Natural killer cell (primary cell): ENCODE results near the gene C1QTNF12. TPM values are rescaled to one million over a fixed set of nuclear protein-coding genes. Genes with fewer than 3 reads are reported as not detected.

Experiments
- ATAC-seq, 3 donors: fragments of 150-1000 bp in 2 of 3; fragments of 200-7000 bp in 1 of 3; cut with Tn5 transposase; 1 replicate in 1 of 3; 2 replicates in 2 of 3; pipeline ENCODE4 v1.10.0; 2021; ENCODE audit warnings: mild to moderate bottlenecking in 2 of 3, moderate library complexity in 2 of 3
- DNase-seq, 2 donors: peaks; one replicate each; pipeline versions ENCODE4 v3.0.0 to v3.0.0-alpha.2; 2013 to 2021; ENCODE audit warnings: mixed read lengths in 1 of 2
- H3K27ac ChIP-seq: one replicate; pipeline ENCODE4 v1.5.1; 2013; ENCODE audit warnings: mild to moderate bottlenecking, low read length
- H3K27me3 ChIP-seq: one replicate; pipeline ENCODE4 v1.6.1; 2013; ENCODE audit warnings: low read length; ENCODE audit not compliant: control insufficient read depth, insufficient read depth
- H3K36me3 ChIP-seq: one replicate; pipeline ENCODE4 v1.6.1; 2013; ENCODE audit warnings: low read length; ENCODE audit not compliant: control insufficient read depth, insufficient read depth
- H3K4me1 ChIP-seq: one replicate; pipeline ENCODE4 v1.6.1; 2013; ENCODE audit warnings: low read length; ENCODE audit not compliant: control insufficient read depth, insufficient read depth
- H3K4me3 ChIP-seq: one replicate; pipeline ENCODE4 v1.5.1; 2013; ENCODE audit warnings: low read length
- H3K9me3 ChIP-seq: one replicate; pipeline ENCODE4 v1.6.1; 2013; ENCODE audit warnings: low read length; ENCODE audit not compliant: control insufficient read depth, insufficient read depth
- H3K27ac Mint-ChIP-seq, 2 donors: one replicate each; pipeline ENCODE4 v1.8.0; 2022; ENCODE audit warnings: mild to moderate bottlenecking in 2 of 2, mixed read lengths in 2 of 2, moderate library complexity in 1 of 2
- H3K27me3 Mint-ChIP-seq, 2 donors: one replicate each; pipeline ENCODE4 v1.8.0; 2022; ENCODE audit warnings: low read depth in 2 of 2, mixed read lengths in 2 of 2
- H3K36me3 Mint-ChIP-seq: one replicate; pipeline ENCODE4 v1.8.0; 2022; ENCODE audit warnings: mixed read lengths
- H3K4me1 Mint-ChIP-seq, 2 donors: one replicate each; pipeline ENCODE4 v1.8.0; 2022; ENCODE audit warnings: mixed read lengths in 2 of 2
- H3K4me3 Mint-ChIP-seq: one replicate; pipeline ENCODE4 v1.8.0; 2022; ENCODE audit warnings: mild to moderate bottlenecking, moderate library complexity, mixed read lengths
- H3K9me3 Mint-ChIP-seq, 2 donors: one replicate each; pipeline ENCODE4 v1.8.0; 2022; ENCODE audit warnings: mixed read lengths in 2 of 2
- CTCF ChIP-seq: fragments of 200-600 bp; IDR thresholded peaks from one replicate; pipeline ENCODE4 v1.8.0; 2022; ENCODE audit warnings: antibody characterized with exemption
- WGBS: methylation state at CpG from one replicate; pipeline ENCODE4 v1.1.7; 2013; ENCODE audit warnings: missing lambda C conversion rate; ENCODE audit not compliant: insufficient coverage; 5-methylcytosine and 5-hydroxymethylcytosine counted together
- intact Hi-C: fragments of 100-400 bp; cut with micrococcal nuclease; formaldehyde crosslinking; loops from one replicate; pipeline ENCODE4 v1.14.2; 2022
- total RNA-seq, 4 donors: library from RNA; stranded (reverse); fragments of 120-200 nt in 1 of 4; gene quantifications; one replicate each; pipeline versions ENCODE4 v1.2.3 to v1.2.4, GENCODE V29; 2013 to 2022

The C1QTNF12 gene
- total RNA-seq, 3 donors from 2014 or later (not counting 1 experiment from before 2014, with no cell fraction given): 2.6 to 4.1 (median 4.1) TPM

DNA sequence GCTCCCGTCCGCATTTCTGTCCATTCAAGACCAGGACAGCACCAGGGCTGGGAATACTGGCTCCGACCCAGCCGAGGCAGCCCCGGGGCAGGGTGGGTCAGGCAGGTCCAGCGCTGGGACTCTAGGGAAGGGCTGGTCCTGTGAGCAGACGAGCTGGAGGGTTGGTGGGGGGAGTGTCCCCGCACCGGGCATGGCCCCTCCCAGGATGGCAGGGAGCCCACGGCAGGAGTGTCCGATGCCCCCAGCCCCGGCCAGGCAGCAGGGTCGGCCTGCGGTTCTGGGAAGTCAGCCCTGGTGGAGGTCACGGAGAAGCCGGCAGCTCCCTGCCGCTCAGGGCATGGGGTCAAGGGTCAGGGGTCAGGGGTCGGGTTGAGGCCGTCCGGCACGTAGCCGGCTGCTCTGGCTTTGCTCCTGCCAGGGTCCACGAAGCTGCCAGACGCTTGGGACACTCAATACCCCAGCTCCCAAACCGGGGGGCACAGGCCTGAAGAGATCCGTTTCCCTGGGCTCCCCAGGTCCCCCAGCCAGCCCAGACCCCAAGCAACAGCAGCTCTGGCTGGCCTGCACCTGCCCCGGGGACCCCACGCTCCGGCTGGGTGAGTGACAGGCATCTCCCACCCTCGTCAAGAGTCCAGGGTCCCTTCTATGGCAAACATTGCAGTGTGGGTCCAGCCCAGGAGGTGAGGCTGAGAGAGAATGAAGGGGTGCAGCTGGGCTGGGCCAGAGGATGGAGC is 6.7 kb downstream of the C1QTNF12 start:
- intact Hi-C loops: no loop called here
- no peaks in the 10 kb centered on the region for H3K36me3 Mint-ChIP-seq
- H3K4me3 Mint-ChIP-seq: no peak overlapping the region
- Histone ChIP-seq H3K4me3 (no peak overlapping the region), H3K9me3 (no peaks in the 10 kb centered on the region), H3K4me1 (peaks cover 11% of the 10 kb centered on the region), H3K27ac (no peak overlapping the region), H3K36me3 (peaks cover 3% of the 10 kb centered on the region), H3K27me3 (peaks cover 2% of the 10 kb centered on the region)
- H3K9me3 Mint-ChIP-seq: no peaks in the 10 kb centered on the region
- no peak for DNase-seq
- no peak overlapping the region for H3K27ac Mint-ChIP-seq
- no peak for ATAC-seq
- no peaks in the 10 kb centered on the region for H3K4me1 Mint-ChIP-seq
- TF ChIP-seq CTCF: no peak
- WGBS: 67% methylated on average over 30 of the region's 30 CpGs
- H3K27me3 Mint-ChIP-seq: no peaks in the 10 kb centered on the region

- no peak for TF ChIP-seq CTCF
- Mint-ChIP-seq H3K27me3 (no peaks in the 10 kb centered on the region), H3K36me3 (no peaks in the 10 kb centered on the region), H3K27ac (no peak overlapping the region), H3K4me3 (no peak overlapping the region), H3K4me1 (peaks cover 0 to 1% of the 10 kb centered on the region in 2 donors), H3K9me3 (no peaks in the 10 kb centered on the region)
- H3K36me3 ChIP-seq: peaks cover 5% of the 10 kb centered on the region
- H3K4me3 ChIP-seq: no peak overlapping the region
- intact Hi-C loops: no loop called here
- WGBS: 79% methylated on average over 15 of the region's 15 CpGs
- H3K27ac ChIP-seq: no peak overlapping the region
- DNase-seq: no peak
- peaks cover 2% of the 10 kb centered on the region for H3K27me3 ChIP-seq
- H3K9me3 ChIP-seq: no peaks in the 10 kb centered on the region
- no peak for ATAC-seq
- peaks cover 11% of the 10 kb centered on the region for H3K4me1 ChIP-seq
Observed at GRCh38 chr1:1239227-1239613, 7.3 kb downstream of the C1QTNF12 start.

GRCh38 chr1:1238702-1239178 is 7.8 kb downstream of the C1QTNF12 start:
- Histone ChIP-seq H3K9me3 (no peaks in the 10 kb centered on the region), H3K4me3 (no peak overlapping the region), H3K27me3 (peaks cover 2% of the 10 kb centered on the region), H3K27ac (no peak overlapping the region), H3K36me3 (peaks cover 5% of the 10 kb centered on the region), H3K4me1 (peaks cover 12% of the 10 kb centered on the region)
- no peak for TF ChIP-seq CTCF
- H3K9me3 Mint-ChIP-seq: no peaks in the 10 kb centered on the region
- H3K36me3 Mint-ChIP-seq: no peaks in the 10 kb centered on the region
- WGBS: 80% methylated on average over 19 of the region's 19 CpGs
- intact Hi-C loops: no loop called here
- no peak overlapping the region for H3K27ac Mint-ChIP-seq
- H3K4me3 Mint-ChIP-seq: no peak overlapping the region
- no peak for ATAC-seq
- no peak for DNase-seq
- no peaks in the 10 kb centered on the region for H3K27me3 Mint-ChIP-seq
- H3K4me1 Mint-ChIP-seq: peaks cover 5% of the 10 kb centered on the region in 2 donors
